Measurements from ENCODE around the gene PPIF.

Gene PPIF

GRCh38 chr10:79347226-79347893 is at the start of gene PPIF:
PPIF (plus strand) TSS chr10:79347469; CDS start chr10:79347549, 80 bp downstream.
- peak; percentile 92 to 95 for DNase-seq (ENCODE audit: low read depth in 2 of 2)

- peak in 1 of 2 donors; percentile 53 for DNase-seq (ENCODE audit: low read depth in 2 of 2)
These were observed 48.6 kb upstream of the PPIF start for GRCh38 chr10:79298403-79299244.

GRCh38 chr10:79299397-79300241 is 47.6 kb upstream of the PPIF start:
- DNase-seq (ENCODE audit: low read depth in 2 of 2), result no peak

GRCh38 chr10:79300711-79301110 is 46.6 kb upstream of the PPIF start:
- no peak for DNase-seq (ENCODE audit: low read depth in 2 of 2)

- DNase-seq (ENCODE audit: low read depth in 2 of 2), result no peak
These were observed 45.3 kb upstream of the PPIF start for GRCh38 chr10:79301754-79302530.

GRCh38 chr10:79303631-79304478 is 43.4 kb upstream of the PPIF start:
- DNase-seq (ENCODE audit: low read depth in 2 of 2), result no peak

GRCh38 chr10:79304479-79305087 is 42.7 kb upstream of the PPIF start:
- no peak for DNase-seq (ENCODE audit: low read depth in 2 of 2)

GRCh38 chr10:79305515-79305914 is 41.8 kb upstream of the PPIF start:
- DNase-seq (ENCODE audit: low read depth in 2 of 2), result no peak

GRCh38 chr10:79305988-79306387 is 41.3 kb upstream of the PPIF start:
- no peak for DNase-seq (ENCODE audit: low read depth in 2 of 2)

GRCh38 chr10:79306644-79307220 is 40.5 kb upstream of the PPIF start:
- no peak for DNase-seq (ENCODE audit: low read depth in 2 of 2)

GRCh38 chr10:79308016-79308415 is 39.3 kb upstream of the PPIF start:
- DNase-seq (ENCODE audit: low read depth in 2 of 2), result no peak

GRCh38 chr10:79308969-79309665 is 38.2 kb upstream of the PPIF start:
- DNase-seq (ENCODE audit: low read depth in 2 of 2), result no peak

GRCh38 chr10:79310200-79310865 is 36.9 kb upstream of the PPIF start:
- no peak for DNase-seq (ENCODE audit: low read depth in 2 of 2)

- no peak for DNase-seq (ENCODE audit: low read depth in 2 of 2)
These were observed 36.2 kb upstream of the PPIF start for GRCh38 chr10:79310911-79311573.

GRCh38 chr10:79311581-79312407 is 35.5 kb upstream of the PPIF start:
- DNase-seq (ENCODE audit: low read depth in 2 of 2), result no peak

GRCh38 chr10:79312601-79313187 is 34.6 kb upstream of the PPIF start:
- no peak for DNase-seq (ENCODE audit: low read depth in 2 of 2)

GRCh38 chr10:79313320-79313719 is 33.9 kb upstream of the PPIF start:
- no peak for DNase-seq (ENCODE audit: low read depth in 2 of 2)
